Left renal cortex interstitium (tissue), 4 donors: Measurements from ENCODE around the gene CTDNEP1. TPM values are rescaled to one million over a fixed set of nuclear protein-coding genes. Genes with fewer than 3 reads are reported as not detected.

Experiments
- DNase-seq, 4 donors: peaks; one replicate each; pipeline ENCODE4 v3.0.0-alpha.2; 2013; ENCODE audit warnings: low read depth in 4 of 4, low spot score in 2 of 4, missing footprints in 1 of 4
- polyA plus RNA-seq, 4 donors: library from polyadenylated mRNA; unstranded; fragments of 120-200 nt; gene quantifications; one replicate each; pipeline ENCODE4 v1.2.1, GENCODE V29; 2013; ENCODE audit not compliant: insufficient read length in 4 of 4

The CTDNEP1 gene
- polyA plus RNA-seq, 4 donors, result 136 to 149 (median 141) TPM

- no peak for DNase-seq
Observed at GRCh38 chr17:7219229-7219811, 32.2 kb downstream of the CTDNEP1 start.

GRCh38 chr17:7218758-7219157 lies 32.8 kb downstream of the CTDNEP1 start:
- DNase-seq, result no peak

- no peak for DNase-seq
Observed at GRCh38 chr17:7218166-7218565, 33.4 kb downstream of the CTDNEP1 start.

- DNase-seq, result no peak
Observed at GRCh38 chr17:7217113-7217987, 34.2 kb downstream of the CTDNEP1 start.

- no peak for DNase-seq
Observed at GRCh38 chr17:7216242-7217112, 35.1 kb downstream of the CTDNEP1 start.

DNA sequence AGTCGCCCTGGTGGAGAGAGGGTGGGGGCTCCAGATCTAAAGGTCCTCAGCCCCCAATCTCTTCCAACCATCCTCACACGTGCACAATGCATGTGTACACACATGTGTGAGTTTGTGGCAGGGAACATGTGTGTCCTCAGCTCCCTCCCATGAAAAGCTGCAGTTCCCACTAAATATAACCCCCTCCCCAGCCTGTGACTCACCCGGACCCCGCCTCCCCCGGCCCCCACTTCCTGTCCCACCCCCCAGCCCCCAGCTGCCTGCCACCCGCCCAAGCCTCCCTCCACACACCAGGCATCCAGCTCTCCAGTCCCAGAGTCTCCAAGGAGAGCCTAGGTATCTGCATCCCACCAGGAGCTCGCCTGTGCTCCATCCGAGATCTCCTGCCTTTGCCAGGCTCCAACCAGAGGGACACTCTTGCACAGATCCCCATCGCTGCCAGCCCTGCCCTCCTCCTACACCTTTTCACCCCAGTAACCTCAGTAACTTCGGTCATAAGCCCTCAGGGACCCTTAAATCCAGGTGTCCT lies 35.8 kb downstream of the CTDNEP1 start:
- DNase-seq, result no peak

DNA sequence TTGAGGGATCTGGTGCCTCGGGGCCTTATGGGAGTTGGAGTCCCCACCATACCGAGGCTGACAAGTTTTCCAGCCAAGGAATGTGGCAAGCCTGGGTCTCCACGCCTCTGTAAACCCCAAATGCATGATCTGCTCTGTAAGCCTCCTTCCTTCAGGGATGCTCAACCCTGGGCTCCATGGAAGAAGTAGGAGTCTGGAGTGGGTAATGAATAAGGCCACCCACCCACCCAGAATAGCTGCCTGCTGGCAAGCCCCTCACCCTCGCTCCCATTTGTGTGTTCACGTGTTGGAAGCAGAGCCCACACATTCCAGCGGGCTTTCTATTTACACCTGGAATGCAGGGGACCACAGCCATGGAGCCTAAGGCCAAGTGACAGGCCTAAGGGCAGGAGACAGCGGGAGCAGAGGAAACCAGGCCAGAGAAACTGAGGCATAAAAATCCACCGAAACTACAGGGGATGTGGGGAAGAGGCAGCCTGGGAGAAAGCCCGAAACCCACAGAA lies 36.3 kb downstream of the CTDNEP1 start:
- peak in 1 of 4 donors; percentile 90 for DNase-seq

GRCh38 chr17:7214300-7215135 lies 37.0 kb downstream of the CTDNEP1 start:
- peak in 3 of 4 donors; percentile 96 to 98 (median 98) for DNase-seq

GRCh38 chr17:7213895-7214299 lies 37.6 kb downstream of the CTDNEP1 start:
- DNase-seq, result peak in 3 of 4 donors; percentile 84 to 94 (median 94)

DNA sequence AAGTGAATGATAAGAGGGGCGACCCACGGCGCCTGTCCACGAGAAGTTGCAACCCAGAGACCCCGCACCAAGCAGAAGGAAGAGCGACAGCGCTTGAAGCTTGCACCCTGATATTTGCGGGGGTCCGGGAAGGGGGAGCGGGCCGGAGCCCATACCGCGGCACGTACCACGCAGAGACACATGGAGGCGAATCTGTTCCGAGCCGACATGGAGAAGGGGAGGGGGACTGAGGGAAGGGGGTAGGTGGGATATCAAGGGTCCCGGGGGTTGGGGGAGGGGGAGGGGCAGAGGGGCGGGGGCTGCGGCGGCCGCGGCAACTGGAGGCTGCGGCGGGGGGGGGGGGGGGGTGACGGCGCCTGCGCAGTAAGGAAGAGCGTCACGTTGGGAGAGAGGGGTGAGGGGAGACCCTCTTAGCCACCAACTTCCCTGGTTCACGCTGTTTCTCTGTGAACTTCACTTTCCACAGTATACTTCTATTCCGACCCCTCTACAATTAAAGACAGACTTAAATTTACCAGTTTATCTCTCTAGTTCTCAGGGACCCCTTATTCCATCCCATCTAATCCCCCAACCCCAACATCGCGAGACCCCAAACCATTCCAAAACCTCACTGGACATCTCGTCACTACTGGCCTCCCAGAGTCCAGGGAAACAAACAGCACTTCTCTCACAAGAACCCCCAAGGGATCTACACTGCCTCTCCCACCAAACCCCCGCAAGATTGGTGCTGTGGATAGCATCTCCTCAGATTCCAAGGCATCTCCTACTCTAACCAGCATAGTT lies 39.9 kb downstream of the CTDNEP1 start:
- no peak for DNase-seq

DNA sequence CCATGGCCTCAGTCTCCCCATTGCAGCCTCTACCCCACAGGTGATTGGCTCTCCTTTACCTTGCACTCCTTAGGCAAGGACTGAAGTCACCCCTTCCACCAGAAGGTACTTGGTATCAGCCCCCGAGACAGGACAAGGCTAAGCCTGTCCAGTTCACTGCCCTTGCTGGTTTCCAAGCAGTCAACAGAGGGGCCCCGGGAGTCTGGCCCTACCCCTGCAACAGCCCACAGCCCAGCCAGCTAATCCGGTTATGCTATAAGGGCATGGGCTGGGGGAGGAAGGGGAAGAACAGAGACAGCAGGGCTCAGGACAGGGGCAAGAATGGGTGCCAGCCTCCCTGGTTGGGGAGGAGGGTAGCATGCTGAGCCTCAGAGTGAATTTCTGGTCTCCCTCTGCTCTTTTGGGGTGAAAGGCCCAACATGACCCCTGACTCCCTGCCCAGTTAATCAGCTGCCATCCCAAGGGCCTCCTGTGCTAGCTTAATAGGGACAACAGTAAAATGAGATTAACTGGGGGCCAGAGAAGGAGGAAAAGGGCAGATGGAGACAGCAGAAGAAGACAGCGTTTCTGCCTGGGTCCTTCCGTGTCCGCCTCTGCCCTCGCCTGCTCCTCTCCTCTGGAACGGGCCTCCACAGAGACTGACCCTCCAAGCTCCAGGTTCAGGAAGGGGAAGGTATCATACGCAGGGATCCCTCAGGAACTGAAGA lies 42.6 kb downstream of the CTDNEP1 start:
- no peak for DNase-seq

- DNase-seq, result no peak
Observed at GRCh38 chr17:7208027-7208571, 43.4 kb downstream of the CTDNEP1 start.

DNA sequence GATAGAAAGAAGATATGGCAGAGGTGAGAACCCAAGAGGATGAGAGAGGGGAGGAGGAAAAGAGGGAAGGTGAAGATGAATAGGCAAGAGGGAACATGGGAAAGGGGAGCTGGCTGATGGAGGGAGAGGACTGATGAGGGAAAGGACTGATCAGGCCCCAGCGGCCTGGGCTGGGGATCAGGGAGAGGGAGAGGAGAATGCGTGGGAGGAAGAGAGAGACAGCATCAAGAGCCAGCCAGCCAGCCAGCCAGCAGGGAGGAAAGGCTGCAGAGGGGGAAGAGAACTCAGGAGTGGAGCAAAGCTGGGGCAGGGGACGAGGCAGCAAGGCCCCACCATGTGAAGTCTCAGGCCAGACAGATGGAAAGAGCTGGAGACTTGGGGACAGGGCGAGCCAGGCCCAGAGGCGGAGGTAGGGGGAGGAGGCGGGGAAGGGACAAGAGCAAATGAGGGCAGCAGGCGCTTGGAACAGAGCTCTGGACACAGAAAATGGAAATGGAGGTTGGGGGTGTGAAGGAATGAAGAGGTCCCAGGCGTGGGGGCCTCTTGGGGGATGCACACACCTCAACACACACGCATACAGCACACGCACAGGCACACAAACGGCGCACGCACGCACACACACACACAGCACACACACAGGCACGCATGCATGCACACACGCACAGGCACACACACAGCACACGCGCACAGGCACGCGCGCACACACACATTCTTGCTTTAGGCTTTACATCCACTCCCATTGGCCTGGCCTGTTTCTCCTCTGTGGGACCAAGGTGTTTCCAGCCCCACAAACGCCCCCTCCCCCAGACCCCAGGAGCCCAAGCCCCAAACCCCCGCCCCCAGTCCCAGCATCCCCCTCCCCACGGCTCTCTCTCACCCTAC lies 44.2 kb downstream of the CTDNEP1 start:
- DNase-seq, result no peak

DNA sequence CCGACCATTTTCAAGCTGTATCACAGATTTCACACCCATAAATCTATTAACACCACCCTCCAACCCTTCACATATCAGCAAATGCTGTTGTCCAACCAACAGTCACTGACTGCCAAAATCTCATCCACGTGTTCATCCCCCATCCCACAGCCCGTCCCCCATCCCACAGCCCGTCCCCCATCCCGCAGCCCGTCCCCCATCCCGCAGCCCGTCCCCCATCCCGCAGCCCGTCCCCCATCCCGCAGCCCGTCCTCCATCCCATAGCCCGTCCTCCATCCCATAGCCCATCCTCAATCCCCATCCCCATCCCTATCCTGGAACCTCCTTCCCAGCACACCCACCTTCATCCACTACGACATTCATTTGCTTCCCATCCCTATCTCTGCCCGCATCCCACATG lies 46.0 kb downstream of the CTDNEP1 start:
- no peak for DNase-seq

DNA sequence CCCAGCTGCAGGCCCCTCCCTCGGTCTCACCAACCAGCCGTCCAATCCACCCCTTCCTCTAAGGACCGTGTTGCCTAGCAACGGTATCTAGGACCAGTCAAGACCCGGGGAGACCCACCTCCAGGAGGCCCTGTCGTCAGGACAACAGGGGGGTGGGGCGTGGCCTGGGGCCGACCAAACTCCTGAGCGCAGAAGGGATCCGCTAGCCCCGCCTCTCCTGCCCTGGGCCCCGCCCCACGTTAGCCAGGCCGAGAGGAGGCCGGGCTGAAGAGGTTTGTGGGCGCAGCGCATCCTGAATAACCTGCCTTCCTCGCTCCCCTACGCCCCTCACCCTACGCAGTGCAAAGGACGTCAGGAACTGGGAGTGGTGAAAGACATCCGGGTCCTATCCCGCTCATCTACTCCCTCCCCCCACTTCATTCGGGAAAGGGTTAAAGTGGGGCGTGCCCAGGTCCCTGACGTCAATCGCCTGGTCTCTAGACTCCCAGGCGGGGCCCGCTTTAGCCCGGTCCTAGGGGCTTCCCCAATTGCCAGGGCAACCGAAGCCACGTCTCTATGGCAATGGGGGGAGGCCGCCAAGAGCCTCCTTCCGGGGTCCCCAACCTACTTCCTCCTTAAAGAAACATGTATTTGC lies 46.6 kb downstream of the CTDNEP1 start:
- DNase-seq, result peak in 2 of 4 donors; percentile 74 to 78

DNA sequence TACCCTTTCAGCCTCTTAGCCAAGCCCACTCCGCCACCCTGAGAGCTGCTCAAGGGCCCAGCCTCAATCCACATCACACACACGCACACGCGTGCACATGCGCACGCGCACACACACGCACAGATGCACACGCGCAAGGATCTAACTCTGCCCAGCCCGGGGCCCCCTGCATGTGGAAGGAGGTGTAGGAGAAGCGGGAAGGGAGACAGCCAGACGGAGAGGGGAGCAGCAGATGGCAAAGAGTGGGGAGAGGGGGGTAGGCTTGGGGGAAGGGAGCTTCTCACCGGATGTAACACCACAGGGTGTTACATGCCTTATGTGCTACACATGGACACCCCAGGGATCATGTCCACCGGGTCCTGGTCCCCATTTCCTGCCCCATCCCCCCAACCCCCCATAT lies 47.2 kb downstream of the CTDNEP1 start:
- DNase-seq, result no peak

GRCh38 chr17:7203391-7203790 lies 48.1 kb downstream of the CTDNEP1 start:
- DNase-seq, result no peak
